Muscle of leg (tissue), 9 donors: ENCODE results near the gene HOXD1. TPM values are rescaled to one million over a fixed set of nuclear protein-coding genes. Genes with fewer than 3 reads are reported as not detected.

Source experiments
- polyA plus RNA-seq, 8 donors: library from polyadenylated mRNA; unstranded; fragments of 120-200 nt; gene quantifications; one replicate each; pipeline versions ENCODE4 v1.2.1 to v1.2.3, GENCODE V29; 2013; ENCODE audit warnings: inconsistent platforms in 1 of 8, low replicate concordance in 1 of 8; ENCODE audit not compliant: insufficient read length in 8 of 8, insufficient read depth in 1 of 8
- total RNA-seq: library from RNA; stranded (reverse); fragments of 120-200 nt; gene quantifications from one replicate; pipeline ENCODE4 v1.2.4, GENCODE V29; 2013

Gene HOXD1
- total and polyA plus RNA-seq, 9 donors, result 0.57 to 3.3 (median 1.6) TPM

Other genes with a start within 250 kb of the HOXD1 start
- gene LNPK, start 186.4 kb upstream of the HOXD1 start, total RNA-seq, result 40.6 TPM
- 10 to 100 TPM; 18.0 to 34.3 (median 31.9) TPM for gene LNPK, start 186.4 kb upstream of the HOXD1 start, polyA plus RNA-seq
- gene EVX2, start 104.7 kb upstream of the HOXD1 start, total RNA-seq, result 0.18 TPM
- gene EVX2, start 104.7 kb upstream of the HOXD1 start, polyA plus RNA-seq, result under 1 TPM; 0.03 to 0.14 (median 0.05) TPM
- 0.31 TPM for gene HOXD13, start 95.9 kb upstream of the HOXD1 start, total RNA-seq
- gene HOXD13, start 95.9 kb upstream of the HOXD1 start, polyA plus RNA-seq, result under 1 TPM in 5 of 8 donors, not detected in 3; 0.05 to 0.45 (median 0.10) TPM
- not detected for gene HOXD12, start 88.9 kb upstream of the HOXD1 start, total RNA-seq
- under 1 TPM in 1 of 8 donors, not detected in 7; 0.15 TPM for gene HOXD12, start 88.9 kb upstream of the HOXD1 start, polyA plus RNA-seq
- gene HOXD11, start 81.4 kb upstream of the HOXD1 start, total RNA-seq, result 0.04 TPM
- 1 to 10 TPM in 2 of 8 donors, not detected in 6; 2.1 to 2.2 TPM for gene HOXD11, start 81.4 kb upstream of the HOXD1 start, polyA plus RNA-seq
- 0.09 TPM for gene HOXD10, start 71.9 kb upstream of the HOXD1 start, total RNA-seq
- 1 to 10 TPM in 2 of 8 donors, under 1 TPM in 4, not detected in 2; 0.05 to 4.6 (median 0.22) TPM for gene HOXD10, start 71.9 kb upstream of the HOXD1 start, polyA plus RNA-seq
- gene HOXD9, start 65.9 kb upstream of the HOXD1 start, total RNA-seq, result 0.75 TPM
- gene HOXD9, start 65.9 kb upstream of the HOXD1 start, polyA plus RNA-seq, result 1 to 10 TPM; 1.7 to 8.8 (median 5.0) TPM
- 13.9 TPM for gene HOXD8, start 59.0 kb upstream of the HOXD1 start, total RNA-seq
- 10 to 100 TPM; 15.3 to 39.3 (median 26.6) TPM for gene HOXD8, start 59.0 kb upstream of the HOXD1 start, polyA plus RNA-seq
- 2.2 TPM for gene HOXD4, start 37.1 kb upstream of the HOXD1 start, total RNA-seq
- 1 to 10 TPM; 3.2 to 8.1 (median 3.7) TPM for gene HOXD4, start 37.1 kb upstream of the HOXD1 start, polyA plus RNA-seq
- gene HOXD3, start 31.4 kb upstream of the HOXD1 start, total RNA-seq, result 3.1 TPM
- 1 to 10 TPM in 6 of 8 donors, under 1 TPM in 2; 0.91 to 4.0 (median 1.7) TPM for gene HOXD3, start 31.4 kb upstream of the HOXD1 start, polyA plus RNA-seq
- gene MTX2, start 80.8 kb downstream of the HOXD1 start, total RNA-seq, result 36.8 TPM
- gene MTX2, start 80.8 kb downstream of the HOXD1 start, polyA plus RNA-seq, result 10 to 100 TPM; 47.4 to 64.5 (median 52.4) TPM